GM19467 (cell line): ENCODE results near the gene INCA1.

Source experiments
- ATAC-seq: cut with Tn5 transposase; IDR thresholded peaks from one replicate; pipeline ENCODE4 v1.9.1; 2021; ENCODE audit warnings: mild to moderate bottlenecking, moderate library complexity; ENCODE audit not compliant: unreplicated experiment

INCA1 gene

GRCh38 chr17:4950075-4950745, 47.1 kb downstream of the INCA1 start:
- ATAC-seq = peak; percentile 6

GRCh38 chr17:4949321-4950074, 47.8 kb downstream of the INCA1 start:
- peak; percentile 22 for ATAC-seq

- ATAC-seq = peak; percentile 26
Measured at GRCh38 chr17:4948931-4949320, 48.4 kb downstream of the INCA1 start.

- peak; percentile 7 for ATAC-seq
Measured at GRCh38 chr17:4948166-4948930, 49.0 kb downstream of the INCA1 start, which contains the start of gene PFN1. TSS of gene PFN1 (minus strand) at chr17:4948530. CDS start at chr17:4948394, 136 bp downstream.

GRCh38 chr17:4947411-4948165, 49.7 kb downstream of the INCA1 start:
- ATAC-seq = no peak

- ATAC-seq = no peak
Measured at GRCh38 chr17:4947010-4947410, 50.3 kb downstream of the INCA1 start.

GRCh38 chr17:4946312-4946976, 50.9 kb downstream of the INCA1 start:
- ATAC-seq = no peak

GRCh38 chr17:4945944-4946280, 51.4 kb downstream of the INCA1 start:
- ATAC-seq = no peak

- ATAC-seq = no peak
Measured at GRCh38 chr17:4945176-4945943, 52.0 kb downstream of the INCA1 start.

GRCh38 chr17:4944554-4945175, 52.7 kb downstream of the INCA1 start:
- no peak for ATAC-seq

- ATAC-seq = no peak
Measured at GRCh38 chr17:4944163-4944553, 53.2 kb downstream of the INCA1 start.

- ATAC-seq = no peak
Measured at GRCh38 chr17:4942760-4943508, 54.4 kb downstream of the INCA1 start.

- no peak for ATAC-seq
Measured at GRCh38 chr17:4941319-4941610, 56.1 kb downstream of the INCA1 start.

GRCh38 chr17:4940555-4941318, 56.6 kb downstream of the INCA1 start:
- no peak for ATAC-seq

GRCh38 chr17:4939796-4940554, 57.3 kb downstream of the INCA1 start, which contains the start of the genes RNF167 and SLC25A11:
TSS of gene RNF167 (plus strand) at chr17:4940268. CDS start at chr17:4940910, 642 bp downstream.
TSS of gene SLC25A11 (minus strand) at chr17:4940046. CDS start at chr17:4939910, 136 bp downstream.
- ATAC-seq = peak; percentile 64

GRCh38 chr17:4939546-4939795, 57.9 kb downstream of the INCA1 start:
- ATAC-seq = no peak
